Left lung (tissue), 10 donors: ENCODE results near the gene TSN. TPM values are rescaled to one million over a fixed set of nuclear protein-coding genes. Genes with fewer than 3 reads are reported as not detected.
"Not testable (repeated sequence)": the region's sequence is repeated elsewhere in the genome, so short reads cannot be mapped to it uniquely, and the experiment has no call there.

ENCODE experiments used
- ATAC-seq: fragments of 200-7000 bp; cut with Tn5 transposase; one replicate; pipeline ENCODE4 v1.9.1; 2020; ENCODE audit warnings: moderate library complexity
- DNase-seq, 4 donors: peaks; one replicate each; pipeline ENCODE4 v3.0.0-alpha.2; 2013 to 2020
- H3K27ac ChIP-seq, 2 donors: fragments of 200-600 bp; sonication (generic) in 1 of 2; one replicate each; pipeline versions ENCODE4 v1.5.0 to v1.8.0; 2020 to 2021
- H3K27me3 ChIP-seq, 2 donors: fragments of 200-600 bp; sonication (generic) in 1 of 2; one replicate each; pipeline versions ENCODE4 v1.5.0 to v1.8.0; 2020 to 2021
- H3K36me3 ChIP-seq, 2 donors: fragments of 200-600 bp; sonication (generic) in 1 of 2; one replicate each; pipeline versions ENCODE4 v1.5.0 to v1.8.0; 2020 to 2021
- H3K4me1 ChIP-seq, 2 donors: fragments of 200-600 bp; one replicate each; pipeline ENCODE4 v1.8.0; 2021
- H3K4me3 ChIP-seq, 2 donors: fragments of 200-600 bp; sonication (generic) in 1 of 2; one replicate each; pipeline versions ENCODE4 v1.5.0 to v1.8.0; 2020 to 2021; ENCODE audit warnings: mild to moderate bottlenecking in 1 of 2
- H3K9me3 ChIP-seq, 2 donors: fragments of 200-600 bp; sonication (generic) in 1 of 2; one replicate each; pipeline versions ENCODE4 v1.5.0 to v1.8.0; 2020 to 2021
- CTCF ChIP-seq, 2 donors: fragments of 200-600 bp; sonication (generic) in 1 of 2; IDR thresholded peaks; one replicate each; pipeline versions ENCODE4 v1.5.0 to v1.8.0; 2021; ENCODE audit warnings: antibody characterized with exemption in 2 of 2
- intact Hi-C, 2 donors: fragments of 100-400 bp; cut with DNase I; formaldehyde crosslinking; loops; one replicate each; pipeline versions ENCODE4 v1.11.2 to v1.14.2; 2022
- polyA plus RNA-seq, 6 donors: library from polyadenylated mRNA; unstranded; fragments of 120-200 nt; gene quantifications; one replicate each; pipeline ENCODE4 v1.2.1, GENCODE V29; 2013; ENCODE audit not compliant: insufficient read length in 6 of 6
- total RNA-seq, 2 donors: library from RNA; stranded (reverse); fragmentation: NEBNext Ultra II Directional; extraction: Animal tissue kit (Norgen Biotek cat#: 25700); gene quantifications; one replicate each; pipeline ENCODE4 v1.2.1, GENCODE V29; 2021
- donor health status: DM: no; HTN: yes; CAD: no.
- donor health status: DM: no; HTN: no; CAD: no.

Gene TSN
- total and polyA plus RNA-seq, 8 donors = 51.3 to 94.3 (median 86.4) TPM

DNA sequence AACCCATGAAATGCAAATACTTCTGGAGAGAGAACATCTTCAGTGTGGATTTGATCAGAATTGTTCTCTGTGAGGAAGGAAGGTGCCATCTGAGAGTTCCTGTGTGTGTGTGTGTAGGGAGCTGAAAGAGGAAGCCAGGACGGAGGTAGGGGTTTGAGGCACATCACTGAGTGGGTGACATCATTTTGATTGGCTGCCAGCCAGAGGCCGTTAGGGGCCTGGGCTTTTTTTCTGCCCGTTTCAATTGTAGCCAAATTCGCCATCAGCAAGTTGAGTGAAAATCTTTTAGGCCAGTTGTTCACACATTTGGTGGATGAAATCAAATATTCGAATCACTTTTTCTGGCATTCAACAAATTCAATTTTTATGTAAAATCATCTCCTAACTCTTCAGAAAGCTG lies 48.9 kb downstream of the TSN start:
- Histone ChIP-seq H3K4me3 (no peak overlapping the region), H3K9me3 (peaks cover 0 to 15% of the 10 kb centered on the region in 2 donors), H3K36me3 (no peaks in the 10 kb centered on the region), H3K4me1 (no peaks in the 10 kb centered on the region), H3K27ac (no peak overlapping the region), H3K27me3 (no peaks in the 10 kb centered on the region)
- ATAC-seq (no peak), DNase-seq (peak in 2 of 4 donors; percentile 11 to 35)
- TF ChIP-seq CTCF (IDR thresholded peaks at IDR 0.05) = no peak
- intact Hi-C loops = no loop called here

GRCh38 chr2:121804997-121805765 lies 49.7 kb downstream of the TSN start:
- Histone ChIP-seq H3K36me3 (no peaks in the 10 kb centered on the region), H3K27ac (no peak overlapping the region), H3K9me3 (peaks cover 0 to 15% of the 10 kb centered on the region in 2 donors), H3K4me1 (no peaks in the 10 kb centered on the region), H3K27me3 (no peaks in the 10 kb centered on the region), H3K4me3 (no peak overlapping the region)
- intact Hi-C loops = no loop called here
- no peak for TF ChIP-seq CTCF (IDR thresholded peaks at IDR 0.05)
- no peak for DNase-seq
- ATAC-seq = no peak

DNA sequence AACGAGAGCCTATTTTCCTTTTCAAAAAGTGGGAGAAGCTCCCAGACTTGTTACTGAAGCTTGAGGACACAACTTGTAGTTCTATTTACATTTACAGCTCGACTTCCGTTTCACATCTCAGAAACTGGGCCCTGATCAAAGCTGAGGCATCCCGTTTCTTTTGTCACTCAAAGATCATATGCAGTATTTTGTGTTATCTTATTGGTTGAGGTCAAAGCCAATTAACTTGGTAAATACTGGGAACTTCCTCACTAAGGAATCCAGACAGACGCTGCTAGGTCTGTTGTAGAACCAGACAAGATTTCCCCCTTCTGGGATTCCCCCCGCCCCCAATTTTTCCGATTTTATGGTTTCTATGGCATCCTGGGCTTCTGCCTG lies 50.3 kb downstream of the TSN start:
- no peak for ATAC-seq
- no peak overlapping the region for H3K27ac ChIP-seq
- H3K4me3 ChIP-seq = no peak overlapping the region
- no peaks in the 10 kb centered on the region for H3K27me3 ChIP-seq
- H3K36me3 ChIP-seq = no peaks in the 10 kb centered on the region
- intact Hi-C loops = no loop called here
- peaks cover 0 to 15% of the 10 kb centered on the region in 2 donors for H3K9me3 ChIP-seq
- no peak for DNase-seq
- H3K4me1 ChIP-seq = no peaks in the 10 kb centered on the region
- TF ChIP-seq CTCF (IDR thresholded peaks at IDR 0.05) = no peak

GRCh38 chr2:121807771-121808170 lies 52.3 kb downstream of the TSN start:
- H3K4me3 ChIP-seq, intact Hi-C loops, ATAC-seq, H3K9me3 ChIP-seq, H3K4me1 ChIP-seq, H3K27ac ChIP-seq, H3K27me3 ChIP-seq, DNase-seq, H3K36me3 ChIP-seq: not testable (repeated sequence)

- Histone ChIP-seq H3K27me3 (no peaks in the 10 kb centered on the region), H3K4me3 (no peak overlapping the region), H3K4me1 (no peaks in the 10 kb centered on the region), H3K27ac (no peak overlapping the region), H3K9me3 (no peaks in the 10 kb centered on the region), H3K36me3 (no peaks in the 10 kb centered on the region)
- DNase-seq (no peak), ATAC-seq (no peak)
- intact Hi-C loops = no loop called here
- TF ChIP-seq CTCF (IDR thresholded peaks at IDR 0.05) = no peak
Observed at GRCh38 chr2:121809607-121810006, 54.2 kb downstream of the TSN start.
